Glutamatergic neuron (in vitro differentiated cells): ENCODE measurements around the gene PRDM1. TPM values are rescaled to one million over a fixed set of nuclear protein-coding genes. Genes with fewer than 3 reads are reported as not detected.

Experiments
- DNase-seq: peaks from one replicate; pipeline ENCODE4 v3.0.0; 2022
- H3K27ac Mint-ChIP-seq: one replicate; pipeline ENCODE4 v1.8.0; 2020; ENCODE audit warnings: mild to moderate bottlenecking, mixed read lengths, inconsistent platforms; ENCODE audit not compliant: unreplicated experiment
- H3K27me3 Mint-ChIP-seq: one replicate; pipeline ENCODE4 v1.8.0; 2020; ENCODE audit warnings: mild to moderate bottlenecking, moderate library complexity, mixed read lengths, inconsistent platforms; ENCODE audit not compliant: unreplicated experiment
- H3K36me3 Mint-ChIP-seq: one replicate; pipeline ENCODE4 v1.8.0; 2020; ENCODE audit warnings: mild to moderate bottlenecking, mixed read lengths, inconsistent platforms; ENCODE audit not compliant: unreplicated experiment
- H3K4me1 Mint-ChIP-seq: one replicate; pipeline ENCODE4 v1.8.0; 2020; ENCODE audit warnings: mild to moderate bottlenecking, low read depth, mixed read lengths, inconsistent platforms; ENCODE audit not compliant: unreplicated experiment
- H3K4me3 Mint-ChIP-seq: one replicate; pipeline ENCODE4 v1.8.0; 2020; ENCODE audit warnings: mild to moderate bottlenecking, mixed read lengths, inconsistent platforms; ENCODE audit not compliant: unreplicated experiment
- H3K9me3 Mint-ChIP-seq: one replicate; pipeline ENCODE4 v1.8.0; 2020; ENCODE audit warnings: mild to moderate bottlenecking, moderate library complexity, mixed read lengths, inconsistent platforms; ENCODE audit not compliant: unreplicated experiment
- CTCF ChIP-seq: fragments of 200-600 bp; sonication (generic); IDR thresholded peaks from one replicate; pipeline ENCODE4 v1.5.0; 2021; ENCODE audit not compliant: partially characterized antibody, unreplicated experiment
- total RNA-seq: library from RNA; stranded (reverse); fragmentation: NEBNext Ultra II Directional; extraction: Animal tissue kit (Norgen Biotek cat#: 25700); gene quantifications from one replicate; pipeline ENCODE4 v1.2.1, GENCODE V29; 2021; ENCODE audit not compliant: unreplicated experiment

PRDM1 gene
- total RNA-seq, 1 donor from 2014 or later: not detected

- DNase-seq: no peak
- H3K27me3 Mint-ChIP-seq: no peaks in the 10 kb centered on the region
- H3K4me1 Mint-ChIP-seq: no peaks in the 10 kb centered on the region
- H3K4me3 Mint-ChIP-seq: no peak overlapping the region
- no peaks in the 10 kb centered on the region for H3K36me3 Mint-ChIP-seq
- H3K27ac Mint-ChIP-seq: no peak overlapping the region
- H3K9me3 Mint-ChIP-seq: no peaks in the 10 kb centered on the region
- no peak for TF ChIP-seq CTCF
Measured at GRCh38 chr6:106125925-106126435, 39.8 kb downstream of the PRDM1 start.

GRCh38 chr6:106126482-106126881 is 40.3 kb downstream of the PRDM1 start:
- DNase-seq: no peak
- no peaks in the 10 kb centered on the region for H3K27me3 Mint-ChIP-seq
- no peak for TF ChIP-seq CTCF
- no peak overlapping the region for H3K4me3 Mint-ChIP-seq
- no peaks in the 10 kb centered on the region for H3K36me3 Mint-ChIP-seq
- H3K27ac Mint-ChIP-seq: no peak overlapping the region
- no peaks in the 10 kb centered on the region for H3K4me1 Mint-ChIP-seq
- H3K9me3 Mint-ChIP-seq: no peaks in the 10 kb centered on the region

GRCh38 chr6:106128981-106129781 is 43.0 kb downstream of the PRDM1 start:
- H3K4me3 Mint-ChIP-seq: no peak overlapping the region
- H3K4me1 Mint-ChIP-seq: no peaks in the 10 kb centered on the region
- no peaks in the 10 kb centered on the region for H3K9me3 Mint-ChIP-seq
- H3K36me3 Mint-ChIP-seq: no peaks in the 10 kb centered on the region
- H3K27me3 Mint-ChIP-seq: no peaks in the 10 kb centered on the region
- no peak for DNase-seq
- no peak for TF ChIP-seq CTCF
- H3K27ac Mint-ChIP-seq: no peak overlapping the region

GRCh38 chr6:106132153-106132698 is 46.1 kb downstream of the PRDM1 start:
- H3K36me3 Mint-ChIP-seq: no peaks in the 10 kb centered on the region
- H3K4me1 Mint-ChIP-seq: no peaks in the 10 kb centered on the region
- no peak overlapping the region for H3K27ac Mint-ChIP-seq
- no peak overlapping the region for H3K4me3 Mint-ChIP-seq
- H3K9me3 Mint-ChIP-seq: no peaks in the 10 kb centered on the region
- TF ChIP-seq CTCF: no peak
- no peak for DNase-seq
- H3K27me3 Mint-ChIP-seq: no peaks in the 10 kb centered on the region

GRCh38 chr6:106133040-106133439 is 46.9 kb downstream of the PRDM1 start:
- no peak for DNase-seq
- H3K36me3 Mint-ChIP-seq: no peaks in the 10 kb centered on the region
- H3K4me1 Mint-ChIP-seq: no peaks in the 10 kb centered on the region
- no peak overlapping the region for H3K4me3 Mint-ChIP-seq
- H3K27ac Mint-ChIP-seq: no peak overlapping the region
- no peak for TF ChIP-seq CTCF
- no peaks in the 10 kb centered on the region for H3K27me3 Mint-ChIP-seq
- H3K9me3 Mint-ChIP-seq: no peaks in the 10 kb centered on the region
